Measurements from ENCODE around the gene RHOG. TPM values are rescaled to one million over a fixed set of nuclear protein-coding genes. Genes with fewer than 3 reads are reported as not detected.

RHOG gene
- total RNA-seq, 2 donors from 2014 or later, result 41.1 to 56.4 TPM

- Histone ChIP-seq H3K4me3 (no peak overlapping the region), H3K27ac (no peak overlapping the region), H3K4me1 (replicated peaks) (peaks cover 1% of the 10 kb centered on the region), H3K27me3 (replicated peaks; ENCODE audit: insufficient read depth) (no peaks in the 10 kb centered on the region), H3K36me3 (no peaks in the 10 kb centered on the region), H3K9me3 (no peaks in the 10 kb centered on the region)
- WGBS, result 65% methylated on average over 10 of the region's 10 CpGs
- intact Hi-C loops (cut with DNase I), result no loop called here
- TF ChIP-seq CTCF (IDR thresholded peaks at IDR 0.05), result peak; percentile 16 to 74 (median 68)
- no peak for TF ChIP-seq POLR2A (IDR thresholded peaks at IDR 0.05)
- peak; percentile 22 for TF ChIP-seq POLR2AphosphoS5 (IDR thresholded peaks at IDR 0.05)
- peak; percentile 31 for DNase-seq (ENCODE audit: low spot score)
These were observed 8.6 kb upstream of the RHOG start for GRCh38 chr11:3849297-3849874.

- 57% methylated on average over 3 of the region's 3 CpGs for WGBS
- H3K36me3 ChIP-seq, result no peaks in the 10 kb centered on the region
- no peaks in the 10 kb centered on the region for H3K27me3 ChIP-seq (replicated peaks; ENCODE audit: insufficient read depth)
- DNase-seq (ENCODE audit: low spot score), result no peak
- H3K4me1 ChIP-seq (replicated peaks), result no peaks in the 10 kb centered on the region
- no peaks in the 10 kb centered on the region for H3K9me3 ChIP-seq
- TF ChIP-seq POLR2AphosphoS5 (IDR thresholded peaks at IDR 0.05), result no peak
- no peak for TF ChIP-seq POLR2A (IDR thresholded peaks at IDR 0.05)
- no peak for TF ChIP-seq CTCF (IDR thresholded peaks at IDR 0.05)
- H3K4me3 ChIP-seq, result no peak overlapping the region
- intact Hi-C loops (cut with DNase I), result no loop called here
- no peak overlapping the region for H3K27ac ChIP-seq
These were observed 4.9 kb upstream of the RHOG start for GRCh38 chr11:3845670-3846069.

GRCh38 chr11:3845246-3845645 is 4.5 kb upstream of the RHOG start:
- WGBS, result 100% methylated on average over 1 of the region's 1 CpG
- Histone ChIP-seq H3K27ac (no peak overlapping the region), H3K27me3 (replicated peaks; ENCODE audit: insufficient read depth) (no peaks in the 10 kb centered on the region), H3K4me3 (no peak overlapping the region), H3K4me1 (replicated peaks) (no peaks in the 10 kb centered on the region), H3K9me3 (no peaks in the 10 kb centered on the region), H3K36me3 (no peaks in the 10 kb centered on the region)
- intact Hi-C loops (cut with DNase I), result no loop called here
- DNase-seq (ENCODE audit: low spot score), result no peak
- TF ChIP-seq POLR2A (IDR thresholded peaks at IDR 0.05), result no peak
- no peak for TF ChIP-seq POLR2AphosphoS5 (IDR thresholded peaks at IDR 0.05)
- no peak for TF ChIP-seq CTCF (IDR thresholded peaks at IDR 0.05)

- no peaks in the 10 kb centered on the region for H3K27me3 ChIP-seq (replicated peaks; ENCODE audit: insufficient read depth)
- DNase-seq (ENCODE audit: low spot score), result no peak
- H3K36me3 ChIP-seq, result no peaks in the 10 kb centered on the region
- intact Hi-C loops (cut with DNase I), result loop anchor here (5.0 kb wide), 1 partner anchor 46 kb away; the partner anchor contains the start of gene NUP98
- TF ChIP-seq POLR2A (IDR thresholded peaks at IDR 0.05) (no peak), CTCF (IDR thresholded peaks at IDR 0.05) (no peak), POLR2AphosphoS5 (IDR thresholded peaks at IDR 0.05) (no peak)
- no peak overlapping the region for H3K27ac ChIP-seq
- WGBS, result 87% methylated on average over 3 of the region's 3 CpGs
- H3K4me3 ChIP-seq, result no peak overlapping the region
- no peaks in the 10 kb centered on the region for H3K9me3 ChIP-seq
- H3K4me1 ChIP-seq (replicated peaks), result no peaks in the 10 kb centered on the region
These were observed 2.6 kb upstream of the RHOG start for GRCh38 chr11:3843326-3843725.
